ENCODE data around the gene SULT4A1. TPM values are rescaled to one million over a fixed set of nuclear protein-coding genes. Genes with fewer than 3 reads are reported as not detected.

Gene SULT4A1
- total RNA-seq, 1 donor from 2014 or later: 6.6 TPM

DNA sequence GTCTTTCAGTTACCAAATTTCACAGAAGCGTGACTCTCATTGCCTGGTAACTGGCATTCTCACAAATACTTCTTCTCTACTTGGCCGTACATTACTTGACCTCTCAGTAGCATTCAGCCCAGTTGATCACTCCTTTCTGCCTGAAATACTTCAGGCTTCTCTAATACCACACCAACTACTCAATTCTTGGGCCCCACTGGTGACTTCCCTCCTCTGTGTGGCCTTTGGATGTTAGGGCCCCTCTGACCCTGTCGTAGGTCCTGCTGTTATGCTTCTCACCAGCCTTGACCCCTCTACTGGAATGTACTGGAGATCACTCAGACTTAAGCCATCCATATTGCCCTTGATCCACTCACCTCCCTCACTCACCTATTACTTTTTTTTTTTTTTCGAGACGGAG is 48.0 kb downstream of the SULT4A1 start:
- Mint-ChIP-seq H3K4me3 (ENCODE audit: low read depth) (peak overlapping the region; percentile 22), H3K9me3 (ENCODE audit: low read depth) (no peaks in the 10 kb centered on the region), H3K27ac (no peak overlapping the region), H3K4me1 (ENCODE audit: low read depth) (peaks cover 10% of the 10 kb centered on the region), H3K27me3 (no peaks in the 10 kb centered on the region), H3K36me3 (ENCODE audit: insufficient read depth) (no peaks in the 10 kb centered on the region)
- DNase-seq (ENCODE audit: low spot score, unreplicated experiment): no peak
- TF ChIP-seq, protein P1, sequence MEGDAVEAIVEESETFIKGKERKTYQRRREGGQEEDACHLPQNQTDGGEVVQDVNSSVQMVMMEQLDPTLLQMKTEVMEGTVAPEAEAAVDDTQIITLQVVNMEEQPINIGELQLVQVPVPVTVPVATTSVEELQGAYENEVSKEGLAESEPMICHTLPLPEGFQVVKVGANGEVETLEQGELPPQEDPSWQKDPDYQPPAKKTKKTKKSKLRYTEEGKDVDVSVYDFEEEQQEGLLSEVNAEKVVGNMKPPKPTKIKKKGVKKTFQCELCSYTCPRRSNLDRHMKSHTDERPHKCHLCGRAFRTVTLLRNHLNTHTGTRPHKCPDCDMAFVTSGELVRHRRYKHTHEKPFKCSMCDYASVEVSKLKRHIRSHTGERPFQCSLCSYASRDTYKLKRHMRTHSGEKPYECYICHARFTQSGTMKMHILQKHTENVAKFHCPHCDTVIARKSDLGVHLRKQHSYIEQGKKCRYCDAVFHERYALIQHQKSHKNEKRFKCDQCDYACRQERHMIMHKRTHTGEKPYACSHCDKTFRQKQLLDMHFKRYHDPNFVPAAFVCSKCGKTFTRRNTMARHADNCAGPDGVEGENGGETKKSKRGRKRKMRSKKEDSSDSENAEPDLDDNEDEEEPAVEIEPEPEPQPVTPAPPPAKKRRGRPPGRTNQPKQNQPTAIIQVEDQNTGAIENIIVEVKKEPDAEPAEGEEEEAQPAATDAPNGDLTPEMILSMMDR (IDR thresholded peaks at IDR 0.05; ENCODE audit: unreplicated experiment): no peak

DNA sequence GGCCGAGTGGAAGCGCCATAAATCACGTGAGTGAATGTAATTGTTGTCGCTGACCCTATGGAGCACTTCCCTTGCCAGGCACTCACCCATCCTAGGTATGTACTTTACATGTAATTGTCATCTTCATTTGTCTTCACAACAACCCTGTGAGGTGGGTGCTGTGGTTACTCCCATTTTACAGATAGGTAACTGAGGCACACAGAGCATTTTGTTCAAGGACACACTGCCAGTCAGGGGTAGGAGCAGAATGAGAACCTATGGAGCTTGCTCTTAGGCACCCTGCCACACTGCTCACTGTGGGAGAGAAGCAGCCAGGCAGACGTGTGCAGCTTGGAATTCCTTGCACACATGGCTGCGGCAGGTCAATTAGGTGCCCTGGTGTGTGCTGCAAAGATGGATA is 49.4 kb downstream of the SULT4A1 start:
- no peaks in the 10 kb centered on the region for H3K9me3 Mint-ChIP-seq (ENCODE audit: low read depth)
- H3K27ac Mint-ChIP-seq: peak overlapping the region; percentile 96
- no peaks in the 10 kb centered on the region for H3K27me3 Mint-ChIP-seq

DNA sequence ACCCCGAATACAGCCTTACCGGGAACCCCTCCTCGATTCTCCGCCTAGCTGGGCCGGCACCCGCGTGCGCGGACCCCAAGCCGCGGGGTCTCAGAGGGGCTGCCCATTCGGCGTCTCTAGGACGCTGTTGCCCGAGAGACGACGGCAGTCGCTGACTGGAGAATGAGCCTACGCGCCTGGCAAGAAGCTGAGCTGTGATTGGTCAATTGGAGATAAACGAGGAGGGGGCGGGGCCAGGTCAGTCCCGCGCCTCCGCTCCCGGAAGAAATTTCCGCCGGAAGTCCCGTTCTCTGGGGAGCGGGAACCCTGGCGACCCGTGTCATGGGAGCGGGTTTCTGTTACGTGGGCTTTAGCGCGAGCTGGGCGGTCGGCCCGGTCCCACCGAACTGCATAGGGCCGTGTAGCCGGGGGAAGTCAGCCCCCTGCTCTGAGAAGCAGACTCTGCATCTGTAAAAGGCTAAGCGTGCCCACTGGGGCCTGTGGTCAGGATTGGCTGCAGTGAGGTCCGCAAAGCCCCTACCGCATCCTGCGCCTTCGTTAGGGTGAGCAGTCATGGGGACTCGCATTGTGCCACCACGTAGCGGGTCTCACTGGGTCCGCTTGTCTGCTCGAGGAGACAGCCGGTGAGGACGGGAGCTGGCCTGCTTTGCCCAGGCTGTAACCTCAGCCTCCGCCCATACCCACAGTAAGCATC is 50.0 kb downstream of the SULT4A1 start, which contains the start of gene EFCAB6:
EFCAB6 (minus strand) TSS at position 157 of the 694 bp plus-strand sequence. CDS start 29,987 bp downstream, outside the sequence.
- H3K36me3 Mint-ChIP-seq (ENCODE audit: insufficient read depth): no peaks in the 10 kb centered on the region
- peaks cover 10% of the 10 kb centered on the region for H3K4me1 Mint-ChIP-seq (ENCODE audit: low read depth)
- peak; percentile 90 for DNase-seq (ENCODE audit: low spot score, unreplicated experiment)
- no peaks in the 10 kb centered on the region for H3K9me3 Mint-ChIP-seq (ENCODE audit: low read depth)
- TF ChIP-seq, protein P1 (IDR thresholded peaks at IDR 0.05; ENCODE audit: unreplicated experiment): no peak
- H3K4me3 Mint-ChIP-seq (ENCODE audit: low read depth): peak within 1 kb of the TSS; percentile 91
- no peaks in the 10 kb centered on the region for H3K27me3 Mint-ChIP-seq
- peak within 1 kb of the TSS; percentile 96 for H3K27ac Mint-ChIP-seq

More for the DNA sequence above, 49.4 kb downstream of the SULT4A1 start:
- H3K4me1 Mint-ChIP-seq (ENCODE audit: low read depth): peaks cover 10% of the 10 kb centered on the region
- peak overlapping the region; percentile 91 for H3K4me3 Mint-ChIP-seq (ENCODE audit: low read depth)
- DNase-seq (ENCODE audit: low spot score, unreplicated experiment): no peak
- TF ChIP-seq, protein P1 (IDR thresholded peaks at IDR 0.05; ENCODE audit: unreplicated experiment): no peak
- no peaks in the 10 kb centered on the region for H3K36me3 Mint-ChIP-seq (ENCODE audit: insufficient read depth)

DNA sequence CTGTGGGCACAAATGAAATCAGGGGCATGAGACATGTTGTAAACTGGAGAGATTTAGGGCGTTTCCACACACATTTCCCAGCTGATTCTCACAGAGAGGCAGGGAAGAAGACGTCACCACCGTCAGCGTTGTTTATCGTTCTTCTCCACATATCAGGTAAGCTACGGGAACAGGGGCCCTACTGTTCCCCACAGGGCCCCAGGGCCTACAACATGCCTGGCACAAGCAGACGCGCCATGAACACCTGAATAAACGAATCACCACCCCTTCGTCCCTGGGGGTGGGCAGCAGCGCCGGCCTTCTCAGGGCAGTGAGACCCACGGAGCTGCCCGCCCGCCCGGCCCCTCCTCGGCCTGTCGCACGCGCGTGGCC is 50.5 kb downstream of the SULT4A1 start:
- H3K27ac Mint-ChIP-seq: peak overlapping the region; percentile 96
- H3K27me3 Mint-ChIP-seq: no peaks in the 10 kb centered on the region
- TF ChIP-seq, protein P1 (IDR thresholded peaks at IDR 0.05; ENCODE audit: unreplicated experiment): no peak
- peak overlapping the region; percentile 91 for H3K4me3 Mint-ChIP-seq (ENCODE audit: low read depth)
- H3K4me1 Mint-ChIP-seq (ENCODE audit: low read depth): peaks cover 10% of the 10 kb centered on the region
- DNase-seq (ENCODE audit: low spot score, unreplicated experiment): no peak
- H3K36me3 Mint-ChIP-seq (ENCODE audit: insufficient read depth): no peaks in the 10 kb centered on the region
- no peaks in the 10 kb centered on the region for H3K9me3 Mint-ChIP-seq (ENCODE audit: low read depth)

DNA sequence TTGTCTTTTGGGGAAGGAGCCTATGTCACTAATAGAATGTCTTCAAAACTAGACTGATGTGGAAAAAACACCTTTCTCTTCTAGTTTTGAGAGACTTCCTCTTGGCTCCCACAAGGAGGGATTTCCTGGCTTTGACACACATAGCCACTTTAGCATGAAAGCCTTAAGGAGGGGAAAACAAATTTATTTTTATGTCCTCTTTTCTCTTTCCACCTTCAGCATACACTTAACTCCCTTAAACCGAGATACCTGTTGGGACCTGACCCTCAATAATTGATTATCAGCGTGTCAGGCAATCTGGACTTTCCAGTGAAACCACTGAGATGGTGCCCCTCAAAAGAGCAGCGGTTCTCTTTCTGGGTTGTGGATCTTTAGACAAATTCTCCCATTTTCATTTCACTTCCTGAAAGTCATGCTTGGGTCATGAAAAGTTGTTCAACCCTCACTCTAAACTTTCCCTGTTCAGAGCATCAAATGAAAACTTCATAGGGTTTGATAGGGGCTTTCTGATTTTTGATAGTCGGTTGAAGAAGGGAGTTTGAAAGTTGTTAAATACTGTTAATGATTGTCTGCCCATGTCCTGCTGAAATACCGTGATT is 59.3 kb downstream of the SULT4A1 start:
- Mint-ChIP-seq H3K4me3 (ENCODE audit: low read depth) (no peak overlapping the region), H3K27me3 (no peaks in the 10 kb centered on the region)

More for the DNA sequence above, 59.3 kb downstream of the SULT4A1 start:
- no peak overlapping the region for H3K27ac Mint-ChIP-seq
- TF ChIP-seq, protein P1 (IDR thresholded peaks at IDR 0.05; ENCODE audit: unreplicated experiment): no peak
- no peaks in the 10 kb centered on the region for H3K4me1 Mint-ChIP-seq (ENCODE audit: low read depth)
- H3K9me3 Mint-ChIP-seq (ENCODE audit: low read depth): peaks cover 16% of the 10 kb centered on the region
- DNase-seq (ENCODE audit: low spot score, unreplicated experiment): no peak
- peaks cover 4% of the 10 kb centered on the region for H3K36me3 Mint-ChIP-seq (ENCODE audit: insufficient read depth)
